Nephron (organoid): ENCODE measurements around the gene FXN.
"Not testable (repeated sequence)": the region's sequence is repeated elsewhere in the genome, so short reads cannot be mapped to it uniquely, and the experiment has no call there.

Experiments
- H3K27ac Mint-ChIP-seq, 3 experiments: 2 replicates each; pipeline ENCODE4 v1.8.0; 2020; ENCODE audit warnings: mixed read lengths in 3 of 3, mild to moderate bottlenecking in 2 of 3, moderate library complexity in 1 of 3
- H3K27me3 Mint-ChIP-seq: 2 replicates; pipeline ENCODE4 v1.8.0; 2021; ENCODE audit warnings: low read depth, mild to moderate bottlenecking, moderate library complexity, mixed read lengths
- H3K36me3 Mint-ChIP-seq: 2 replicates; pipeline ENCODE4 v1.8.0; 2020; ENCODE audit warnings: low read depth, mixed read lengths
- H3K4me1 Mint-ChIP-seq: 2 replicates; pipeline ENCODE4 v1.8.0; 2020; ENCODE audit warnings: mixed read lengths
- H3K4me3 Mint-ChIP-seq, 3 experiments: 2 replicates each; pipeline ENCODE4 v1.8.0; 2020; ENCODE audit warnings: mild to moderate bottlenecking in 3 of 3, mixed read lengths in 3 of 3, moderate library complexity in 2 of 3
- H3K9me3 Mint-ChIP-seq: 2 replicates; pipeline ENCODE4 v1.8.0; 2020; ENCODE audit warnings: mixed read lengths
- TF ChIP-seq, protein P1 (sequence below), 3 experiments: fragments of 200-600 bp; sonication (generic); IDR thresholded peaks; one replicate each; pipeline ENCODE4 v1.5.0; 2021; ENCODE audit warnings: antibody characterized with exemption in 3 of 3; ENCODE audit not compliant: unreplicated experiment in 3 of 3

The FXN gene

DNA sequence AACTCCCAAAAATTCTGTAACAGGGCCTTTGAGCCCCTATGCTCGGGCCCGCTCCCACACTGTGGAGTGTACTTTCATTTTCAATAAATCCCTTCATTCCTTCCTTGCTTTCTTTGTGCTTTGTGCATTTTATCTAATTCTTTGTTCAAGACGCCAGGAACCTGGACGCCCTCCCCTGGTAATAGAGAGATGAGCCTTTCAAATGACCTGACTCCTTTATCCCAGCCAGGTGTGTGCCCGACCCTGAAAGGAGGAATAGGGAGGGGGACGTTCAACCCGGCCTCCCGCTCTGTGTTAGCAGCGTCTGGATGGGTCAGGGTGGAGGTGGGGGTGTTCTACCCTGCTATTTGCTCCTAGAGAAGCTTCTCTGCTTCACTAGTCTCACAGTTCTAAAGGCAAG is 53.9 kb downstream of the FXN start:
- peaks cover 8% of the 10 kb centered on the region for H3K36me3 Mint-ChIP-seq
- TF ChIP-seq, protein P1, sequence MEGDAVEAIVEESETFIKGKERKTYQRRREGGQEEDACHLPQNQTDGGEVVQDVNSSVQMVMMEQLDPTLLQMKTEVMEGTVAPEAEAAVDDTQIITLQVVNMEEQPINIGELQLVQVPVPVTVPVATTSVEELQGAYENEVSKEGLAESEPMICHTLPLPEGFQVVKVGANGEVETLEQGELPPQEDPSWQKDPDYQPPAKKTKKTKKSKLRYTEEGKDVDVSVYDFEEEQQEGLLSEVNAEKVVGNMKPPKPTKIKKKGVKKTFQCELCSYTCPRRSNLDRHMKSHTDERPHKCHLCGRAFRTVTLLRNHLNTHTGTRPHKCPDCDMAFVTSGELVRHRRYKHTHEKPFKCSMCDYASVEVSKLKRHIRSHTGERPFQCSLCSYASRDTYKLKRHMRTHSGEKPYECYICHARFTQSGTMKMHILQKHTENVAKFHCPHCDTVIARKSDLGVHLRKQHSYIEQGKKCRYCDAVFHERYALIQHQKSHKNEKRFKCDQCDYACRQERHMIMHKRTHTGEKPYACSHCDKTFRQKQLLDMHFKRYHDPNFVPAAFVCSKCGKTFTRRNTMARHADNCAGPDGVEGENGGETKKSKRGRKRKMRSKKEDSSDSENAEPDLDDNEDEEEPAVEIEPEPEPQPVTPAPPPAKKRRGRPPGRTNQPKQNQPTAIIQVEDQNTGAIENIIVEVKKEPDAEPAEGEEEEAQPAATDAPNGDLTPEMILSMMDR (IDR thresholded peaks at IDR 0.05; ENCODE audit: unreplicated experiment in 3 of 3): no peak
- peaks cover 8% of the 10 kb centered on the region for H3K9me3 Mint-ChIP-seq
- H3K4me1 Mint-ChIP-seq: peaks cover 24% of the 10 kb centered on the region
- no peak overlapping the region for H3K4me3 Mint-ChIP-seq
- peak overlapping the region; percentile 38 to 55 (median 50) for H3K27ac Mint-ChIP-seq
- peaks cover 10% of the 10 kb centered on the region for H3K27me3 Mint-ChIP-seq

DNA sequence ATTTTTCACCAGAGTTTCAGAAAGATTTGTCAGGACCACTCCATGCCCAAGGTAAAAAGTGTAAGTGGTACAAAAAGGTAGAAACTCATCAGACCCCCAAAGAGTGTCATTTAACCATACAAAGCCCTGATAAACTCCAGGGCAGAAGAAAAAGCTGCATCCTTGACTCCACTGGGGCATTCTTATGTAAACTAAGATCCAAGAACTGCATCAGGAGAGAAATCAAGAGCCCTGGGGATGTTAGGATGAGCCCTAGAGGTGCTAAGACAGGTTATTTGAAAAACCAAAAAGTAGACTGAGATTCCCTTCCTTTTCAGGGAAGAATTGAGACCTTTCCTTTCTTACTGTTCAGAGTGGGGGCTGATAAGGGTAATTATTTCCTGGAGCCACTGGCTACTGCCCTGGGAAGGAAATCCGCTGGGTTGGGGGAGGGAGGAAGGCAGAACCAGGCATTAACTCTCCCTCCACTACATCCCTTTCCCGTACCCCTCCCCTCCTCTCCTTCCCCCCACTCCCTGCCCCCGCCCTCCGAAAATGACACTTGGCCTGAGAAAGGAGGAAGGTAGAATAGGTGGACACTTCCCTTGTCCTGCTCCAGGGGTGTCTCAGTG is 54.7 kb downstream of the FXN start:
- peaks cover 10% of the 10 kb centered on the region for H3K27me3 Mint-ChIP-seq
- H3K36me3 Mint-ChIP-seq: peaks cover 8% of the 10 kb centered on the region
- TF ChIP-seq, protein P1 (IDR thresholded peaks at IDR 0.05; ENCODE audit: unreplicated experiment in 3 of 3): no peak
- no peak overlapping the region for H3K4me3 Mint-ChIP-seq
- peaks cover 8% of the 10 kb centered on the region for H3K9me3 Mint-ChIP-seq
- H3K27ac Mint-ChIP-seq: peak overlapping the region in 2 of 3 experiments; percentile 50 to 55
- H3K4me1 Mint-ChIP-seq: peaks cover 24% of the 10 kb centered on the region

DNA sequence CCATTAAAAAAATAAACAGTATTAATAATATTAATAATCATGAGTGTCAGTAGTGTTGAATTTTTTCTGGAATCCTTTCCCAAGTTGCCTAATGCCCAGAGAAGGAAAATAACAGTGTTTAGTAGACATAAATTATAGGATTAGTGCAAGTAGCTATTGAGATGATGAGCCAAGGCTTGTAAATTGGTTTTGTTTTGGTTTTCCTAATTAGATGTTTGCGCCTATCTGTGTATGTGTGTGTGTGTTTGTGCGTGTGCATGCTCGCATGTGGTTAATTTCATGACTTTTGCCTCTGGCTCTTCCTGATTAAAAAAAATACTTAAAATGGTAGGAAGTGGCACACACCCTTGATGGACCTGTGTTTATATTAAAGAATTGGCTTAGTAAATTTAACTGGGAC is 55.4 kb downstream of the FXN start:
- no peak overlapping the region for H3K4me3 Mint-ChIP-seq
- H3K27me3 Mint-ChIP-seq: peaks cover 10% of the 10 kb centered on the region
- TF ChIP-seq, protein P1 (IDR thresholded peaks at IDR 0.05; ENCODE audit: unreplicated experiment in 3 of 3): no peak
- H3K4me1 Mint-ChIP-seq: peaks cover 24% of the 10 kb centered on the region
- H3K27ac Mint-ChIP-seq: peak overlapping the region in 2 of 3 experiments; percentile 24 to 39
- peaks cover 4% of the 10 kb centered on the region for H3K36me3 Mint-ChIP-seq
- H3K9me3 Mint-ChIP-seq: peaks cover 1% of the 10 kb centered on the region

DNA sequence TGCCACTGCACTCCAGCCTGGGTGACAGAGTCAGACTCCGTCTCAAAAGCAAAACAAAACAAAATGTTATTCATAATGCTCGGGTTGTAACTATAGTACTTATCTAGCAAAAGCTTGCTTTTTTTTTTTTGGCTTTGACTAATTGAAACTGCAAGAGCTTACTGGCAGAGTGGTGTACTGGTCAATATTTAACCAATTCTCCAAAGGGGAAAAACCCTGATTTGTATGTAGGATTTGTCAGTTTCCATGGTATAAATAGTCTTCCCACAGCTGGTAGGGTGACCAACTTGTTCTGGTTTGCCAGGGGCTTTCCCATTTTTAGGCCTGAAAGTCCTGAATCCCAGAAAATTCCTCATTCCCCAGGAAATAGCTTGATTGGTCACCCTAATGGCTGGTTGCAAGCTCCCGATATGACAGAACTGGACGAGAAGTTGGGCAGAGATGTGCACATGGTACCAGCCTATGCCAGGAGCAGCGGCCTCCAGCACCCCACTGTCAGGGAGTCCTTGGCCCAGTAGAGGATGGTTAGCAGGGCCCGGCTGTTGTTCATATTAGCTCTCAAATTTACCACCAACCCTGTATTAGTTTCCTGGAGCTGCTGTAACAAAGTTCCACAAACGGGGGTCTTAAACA is 58.0 kb downstream of the FXN start:
- Mint-ChIP-seq H3K4me1 (peaks cover 35% of the 10 kb centered on the region), H3K27me3 (peaks cover 10% of the 10 kb centered on the region), H3K27ac (peak overlapping the region; percentile 26 to 84 (median 55)), H3K36me3 (no peaks in the 10 kb centered on the region), H3K4me3 (no peak overlapping the region), H3K9me3 (no peaks in the 10 kb centered on the region)
- TF ChIP-seq, protein P1 (IDR thresholded peaks at IDR 0.05; ENCODE audit: unreplicated experiment in 3 of 3): no peak

DNA sequence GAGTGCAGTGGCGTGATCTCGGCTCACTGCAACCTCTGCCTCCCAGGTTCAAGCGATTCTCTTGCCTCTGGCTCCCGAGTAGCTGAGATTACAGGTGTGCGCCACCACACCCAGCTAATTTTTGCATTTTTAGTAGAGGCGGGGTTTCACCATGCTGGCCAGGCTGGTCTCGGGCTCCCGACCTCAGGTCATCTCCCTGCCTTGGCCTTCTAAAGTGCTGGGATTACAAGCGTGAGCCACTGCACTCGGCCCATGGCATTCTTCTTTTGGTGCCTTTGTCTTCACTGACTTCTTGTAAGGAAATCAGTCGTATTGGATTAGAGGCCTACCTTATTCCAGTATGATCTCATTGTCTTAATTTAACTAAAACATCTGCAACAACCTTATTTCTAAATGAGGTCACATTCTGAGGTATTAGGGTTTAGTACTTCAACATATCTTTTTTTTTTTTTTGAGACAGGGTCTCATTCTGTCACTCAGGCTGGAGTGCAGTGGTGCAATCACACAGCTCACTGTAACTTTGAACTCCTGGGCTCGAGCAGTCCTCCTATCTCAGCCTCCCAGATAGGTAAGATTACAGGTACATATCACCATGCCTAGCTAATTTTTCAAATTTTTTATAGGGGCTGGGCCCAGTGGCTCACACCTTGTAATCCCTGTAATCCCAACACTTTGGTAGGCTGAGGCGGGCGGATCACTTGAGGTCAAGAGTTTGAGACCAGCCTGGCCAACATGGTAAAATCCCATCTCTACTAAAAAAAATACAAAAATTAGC is 59.0 kb downstream of the FXN start:
- not testable (repeated sequence) for H3K9me3 Mint-ChIP-seq, H3K36me3 Mint-ChIP-seq, H3K4me3 Mint-ChIP-seq
- peak overlapping the region in 1 of 3 experiments; percentile 84 for H3K27ac Mint-ChIP-seq
- peaks cover 10% of the 10 kb centered on the region for H3K27me3 Mint-ChIP-seq
- H3K4me1 Mint-ChIP-seq: peaks cover 42% of the 10 kb centered on the region

DNA sequence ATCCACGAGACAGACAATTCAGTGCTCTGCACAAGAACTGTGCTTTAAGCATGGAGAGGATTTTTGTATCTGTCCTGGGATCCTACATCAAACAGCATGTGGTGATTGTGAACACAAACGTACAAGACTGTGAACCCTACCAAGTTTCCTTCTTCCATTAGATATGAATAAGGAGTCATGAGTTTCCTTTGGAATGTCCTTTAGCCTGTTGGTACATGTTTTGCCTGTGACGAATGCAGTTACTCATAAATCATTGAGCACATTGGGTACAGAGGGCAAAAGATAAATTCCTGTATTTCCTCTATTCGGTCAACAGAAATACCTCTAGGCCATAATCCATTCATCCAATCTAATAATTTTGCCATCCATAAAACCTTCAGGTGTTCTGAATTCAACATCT is 61.5 kb downstream of the FXN start:
- Mint-ChIP-seq H3K4me3 (no peak overlapping the region), H3K9me3 (no peaks in the 10 kb centered on the region), H3K36me3 (no peaks in the 10 kb centered on the region), H3K27ac (peak overlapping the region; percentile 29 to 88 (median 85)), H3K4me1 (peaks cover 33% of the 10 kb centered on the region), H3K27me3 (peaks cover 7% of the 10 kb centered on the region)
- TF ChIP-seq, protein P1 (IDR thresholded peaks at IDR 0.05; ENCODE audit: unreplicated experiment in 3 of 3): no peak
